IMR-90 (cell line): ENCODE results near the gene GJD2.

Source experiments
- BHLHE40 ChIP-seq: fragments of 150-350 bp; IDR thresholded peaks from 2 replicates; pipeline ENCODE4 v1.6.1; 2016; ENCODE audit warnings: mild to moderate bottlenecking, low read depth, low read length
- CTCF ChIP-seq: conservative IDR thresholded peaks from 2 replicates; pipeline ENCODE4 v1.5.1; 2012; ENCODE audit warnings: mild to moderate bottlenecking, low read depth, low read length, improper control_type of control experiment
- FOS ChIP-seq: fragments of 150-350 bp; IDR thresholded peaks from 2 replicates; pipeline ENCODE4 v1.6.1; 2016; ENCODE audit warnings: low read depth, low read length
- NFE2L2 ChIP-seq: fragments of 150-350 bp; IDR thresholded peaks from 2 replicates; pipeline ENCODE4 v1.6.1; 2016; ENCODE audit warnings: low read depth, mild to moderate bottlenecking, low read length
- POLR2A ChIP-seq: IDR thresholded peaks from 2 replicates; pipeline ENCODE4 v1.6.1; 2012; ENCODE audit warnings: mild to moderate bottlenecking, low read depth, low read length
- RFX5 ChIP-seq: IDR thresholded peaks from 2 replicates; pipeline ENCODE4 v1.8.0; 2012; ENCODE audit warnings: low read depth, mild to moderate bottlenecking, low read length, moderate library complexity
- USF2 ChIP-seq: fragments of 150-350 bp; IDR thresholded peaks from 2 replicates; pipeline ENCODE4 v1.6.1; 2017; ENCODE audit warnings: mild to moderate bottlenecking, antibody characterized with exemption, low read length, low read depth

GRCh38 chr15:34719695-34720094 lies 35.1 kb downstream of the GJD2 start:
- TF ChIP-seq POLR2A = no peak
- TF ChIP-seq CTCF = no peak
- TF ChIP-seq NFE2L2 = no peak
- TF ChIP-seq RFX5 = no peak
- no peak for TF ChIP-seq FOS
- no peak for TF ChIP-seq BHLHE40
- no peak for TF ChIP-seq USF2
